Smooth muscle cell of the umbilical artery (primary cell): ENCODE results near the gene OR9G1. TPM values are rescaled to one million over a fixed set of nuclear protein-coding genes. Genes with fewer than 3 reads are reported as not detected.

Source experiments
- total RNA-seq: library from RNA; depleted of rRNA; stranded (reverse); fragments of >200 nt; gene quantifications from 2 replicates; pipeline ENCODE4 v1.2.3, GENCODE V29; 2014

The OR9G1 gene, protein sequence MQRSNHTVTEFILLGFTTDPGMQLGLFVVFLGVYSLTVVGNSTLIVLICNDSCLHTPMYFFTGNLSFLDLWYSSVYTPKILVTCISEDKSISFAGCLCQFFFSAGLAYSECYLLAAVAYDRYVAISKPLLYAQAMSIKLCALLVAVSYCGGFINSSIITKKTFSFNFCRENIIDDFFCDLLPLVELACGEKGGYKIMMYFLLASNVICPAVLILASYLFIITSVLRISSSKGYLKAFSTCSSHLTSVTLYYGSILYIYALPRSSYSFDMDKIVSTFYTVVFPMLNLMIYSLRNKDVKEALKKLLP
- total RNA-seq = not detected in 2 replicates

DNA sequence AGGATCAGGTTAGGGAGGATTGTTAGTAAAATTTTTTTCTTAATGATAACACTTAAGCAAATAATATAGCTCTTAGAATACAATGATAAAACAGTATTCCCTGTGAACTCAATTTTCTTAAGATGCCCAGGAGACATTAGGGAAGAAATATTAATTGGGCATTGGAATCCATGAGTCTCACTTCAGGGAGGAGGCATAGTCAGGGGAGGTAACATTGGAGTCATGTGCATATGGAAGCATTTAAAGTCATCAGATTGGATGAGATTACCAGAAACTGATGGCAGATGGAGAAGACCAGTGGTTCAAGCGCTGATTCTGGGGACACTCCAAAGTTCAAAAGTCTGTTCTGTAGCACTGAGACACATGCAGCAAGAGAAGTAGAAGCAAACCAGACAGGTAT lies at the start of gene OR9G1:
Gene OR9G1, plus strand, starts transcription at position 301 of the 400 bp plus-strand sequence. CDS start 1,293 bp downstream, outside the sequence.

DNA sequence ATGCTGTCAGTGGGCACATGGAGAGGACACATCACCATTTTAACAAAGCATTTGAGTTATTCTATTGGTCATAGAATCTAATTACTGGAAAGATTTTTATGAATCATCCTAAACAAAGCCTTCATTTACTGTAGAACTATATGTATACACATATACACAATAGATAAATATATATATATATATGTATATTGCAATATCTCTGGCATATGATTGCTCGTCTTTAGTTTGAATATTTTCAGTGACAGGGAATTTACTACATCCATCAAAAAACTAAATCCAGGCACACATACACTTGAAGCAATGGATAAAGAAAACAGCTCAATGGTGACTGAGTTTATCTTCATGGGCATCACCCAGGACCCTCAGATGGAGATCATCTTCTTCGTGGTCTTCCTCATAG lies 35.5 kb upstream of the OR9G1 start, which contains the start of gene OR5AR1:
Gene OR5AR1, plus strand, starts transcription at position 301 of the 400 bp plus-strand sequence. Its CDS starts 0 bp downstream, at position 301.

DNA sequence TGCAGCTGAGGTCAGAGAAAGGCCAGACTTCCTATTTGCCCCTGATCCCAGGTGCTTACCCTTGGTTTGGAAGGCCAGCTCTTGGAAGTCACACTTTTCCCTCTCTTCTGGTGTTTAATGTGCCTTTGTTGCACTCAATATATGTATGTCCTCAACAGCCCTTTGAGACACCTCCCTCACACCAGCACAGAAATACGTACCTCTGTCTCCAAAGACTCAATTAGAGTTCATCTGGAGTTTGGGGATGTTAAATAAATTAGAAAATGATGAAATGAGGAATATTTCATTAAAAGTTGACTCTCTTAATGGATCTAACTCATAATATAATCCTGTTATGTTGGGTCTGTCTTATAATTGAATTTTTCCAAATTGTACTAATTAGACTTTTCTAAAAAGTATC lies 49.7 kb downstream of the OR9G1 start, which contains the start of gene OR9G4:
Gene OR9G4, minus strand, starts transcription at position 101 of the 400 bp plus-strand sequence. CDS start 4,931 bp downstream, outside the sequence.

Other genes with a start within 250 kb of the OR9G1 start
- not detected in 2 replicates for gene OR5M3, start 225.7 kb upstream of the OR9G1 start, total RNA-seq
- gene OR5M8, start 207.7 kb upstream of the OR9G1 start, total RNA-seq = not detected in 2 replicates
- gene OR5M11, start 155.8 kb upstream of the OR9G1 start, total RNA-seq = not detected in 2 replicates
- gene OR5M10, start 121.4 kb upstream of the OR9G1 start, total RNA-seq = not detected in 2 replicates
- not detected in 2 replicates for gene OR5M1, start 84.2 kb upstream of the OR9G1 start, total RNA-seq
- not detected in 2 replicates for gene OR5AP2, start 56.7 kb upstream of the OR9G1 start, total RNA-seq
- not detected in 2 replicates for gene OR5AR1, start 35.4 kb upstream of the OR9G1 start, total RNA-seq
- not detected in 2 replicates for gene OR9G4, start 49.6 kb downstream of the OR9G1 start, total RNA-seq